ENCODE measurements around the gene MTUS2. TPM values are rescaled to one million over a fixed set of nuclear protein-coding genes. Genes with fewer than 3 reads are reported as not detected.

Gene MTUS2
- total RNA-seq, 1 experiment from 2014 or later: 1.7 TPM

GRCh38 chr13:29503041-29503837 is 683.1 kb downstream of the MTUS2 start:
- CTCF ChIA-PET: no interaction called here
- peaks cover under 1% of the 10 kb centered on the region for H3K4me1 ChIP-seq
- H3K27me3 Mint-ChIP-seq (ENCODE audit: insufficient read depth, unreplicated experiment): peaks cover 3% of the 10 kb centered on the region
- H3K36me3 Mint-ChIP-seq (ENCODE audit: insufficient read depth, unreplicated experiment): peaks cover 59% of the 10 kb centered on the region
- no peak overlapping the region for H3K4me3 Mint-ChIP-seq (ENCODE audit: unreplicated experiment)
- no peaks in the 10 kb centered on the region for H3K36me3 ChIP-seq (ENCODE audit: control insufficient read depth, insufficient read depth, low read length)
- TF ChIP-seq CTCF (IDR thresholded peaks at IDR 0.05; ENCODE audit: insufficient read depth in 1 of 2, low read depth in 1 of 2, low read length in 1 of 2, severe bottlenecking in 1 of 2, unreplicated experiment in 1 of 2): no peak
- no peak overlapping the region for H3K4me3 ChIP-seq (ENCODE audit: low read depth, low read length)
- no peak for DNase-seq
- peaks cover under 1% of the 10 kb centered on the region for H3K4me1 Mint-ChIP-seq (ENCODE audit: low read depth, unreplicated experiment)
- H3K9me3 Mint-ChIP-seq (ENCODE audit: unreplicated experiment): no peaks in the 10 kb centered on the region
- no peaks in the 10 kb centered on the region for H3K9me3 ChIP-seq
- no peak overlapping the region for H3K27ac Mint-ChIP-seq (ENCODE audit: unreplicated experiment)
- no TSS peak for BruUV-seq (replicated peaks)
- intact Hi-C loops (cut with micrococcal nuclease; ENCODE audit: unreplicated experiment): no loop called here
- POLR2A ChIA-PET: no interaction called here
- H3K27me3 ChIP-seq (replicated peaks; ENCODE audit: control insufficient read depth, insufficient read depth, low read length): no peaks in the 10 kb centered on the region

- Mint-ChIP-seq H3K27ac (ENCODE audit: unreplicated experiment) (peak overlapping the region; percentile 37), H3K36me3 (ENCODE audit: insufficient read depth, unreplicated experiment) (peaks cover 71% of the 10 kb centered on the region), H3K27me3 (ENCODE audit: insufficient read depth, unreplicated experiment) (peaks cover 3% of the 10 kb centered on the region), H3K4me1 (ENCODE audit: low read depth, unreplicated experiment) (peaks cover 15% of the 10 kb centered on the region), H3K9me3 (ENCODE audit: unreplicated experiment) (no peaks in the 10 kb centered on the region), H3K4me3 (ENCODE audit: unreplicated experiment) (no peak overlapping the region)
- no TSS peak for BruUV-seq (replicated peaks)
- Histone ChIP-seq H3K4me3 (ENCODE audit: low read depth, low read length) (no peak overlapping the region), H3K4me1 (peaks cover 14% of the 10 kb centered on the region), H3K27me3 (replicated peaks; ENCODE audit: control insufficient read depth, insufficient read depth, low read length) (no peaks in the 10 kb centered on the region), H3K9me3 (no peaks in the 10 kb centered on the region), H3K36me3 (ENCODE audit: control insufficient read depth, insufficient read depth, low read length) (no peaks in the 10 kb centered on the region)
- POLR2A ChIA-PET: no interaction called here
- no peak for DNase-seq
- TF ChIP-seq CTCF (IDR thresholded peaks at IDR 0.05; ENCODE audit: insufficient read depth in 1 of 2, low read depth in 1 of 2, low read length in 1 of 2, severe bottlenecking in 1 of 2, unreplicated experiment in 1 of 2): no peak
- CTCF ChIA-PET: interaction anchor here (0.6 kb wide), 1 partner anchor 33 kb away, joined by 3 read pairs; no protein-coding TSS in a partner anchor
- intact Hi-C loops (cut with micrococcal nuclease; ENCODE audit: unreplicated experiment): loop anchor here (5.0 kb wide), 1 partner anchor 88 kb away; no protein-coding TSS in a partner anchor
Observed at GRCh38 chr13:29504691-29505090, 684.6 kb downstream of the MTUS2 start.

GRCh38 chr13:29505511-29505910 is 685.4 kb downstream of the MTUS2 start:
- CTCF ChIA-PET: interaction anchor here (0.6 kb wide), 1 partner anchor 34 kb away, joined by 3 read pairs; no protein-coding TSS in a partner anchor
- H3K27me3 Mint-ChIP-seq (ENCODE audit: insufficient read depth, unreplicated experiment): peaks cover 3% of the 10 kb centered on the region
- TF ChIP-seq CTCF (IDR thresholded peaks at IDR 0.05; ENCODE audit: insufficient read depth in 1 of 2, low read depth in 1 of 2, low read length in 1 of 2, severe bottlenecking in 1 of 2, unreplicated experiment in 1 of 2): no peak
- Histone ChIP-seq H3K4me1 (peaks cover 14% of the 10 kb centered on the region), H3K4me3 (ENCODE audit: low read depth, low read length) (no peak overlapping the region), H3K36me3 (ENCODE audit: control insufficient read depth, insufficient read depth, low read length) (0 out of 2 replicates have a peak, but pooled peaks cover under 1% of the 10 kb centered on the region), H3K27me3 (replicated peaks; ENCODE audit: control insufficient read depth, insufficient read depth, low read length) (no peaks in the 10 kb centered on the region), H3K9me3 (no peaks in the 10 kb centered on the region)
- POLR2A ChIA-PET: no interaction called here
- H3K9me3 Mint-ChIP-seq (ENCODE audit: unreplicated experiment): no peaks in the 10 kb centered on the region
- BruUV-seq (replicated peaks): no TSS peak
- no peak for DNase-seq
- peak overlapping the region; percentile 37 for H3K27ac Mint-ChIP-seq (ENCODE audit: unreplicated experiment)
- intact Hi-C loops (cut with micrococcal nuclease; ENCODE audit: unreplicated experiment): loop anchor here (5.0 kb wide), 1 partner anchor 87 kb away; no protein-coding TSS in a partner anchor
- H3K4me1 Mint-ChIP-seq (ENCODE audit: low read depth, unreplicated experiment): peaks cover 18% of the 10 kb centered on the region
- H3K4me3 Mint-ChIP-seq (ENCODE audit: unreplicated experiment): no peak overlapping the region
- H3K36me3 Mint-ChIP-seq (ENCODE audit: insufficient read depth, unreplicated experiment): peaks cover 77% of the 10 kb centered on the region
